ENCODE results near the gene STYXL1. TPM values are rescaled to one million over a fixed set of nuclear protein-coding genes. Genes with fewer than 3 reads are reported as not detected.

STYXL1 gene
- total RNA-seq, 1 experiment from 2014 or later = 21.3 TPM

- TF ChIP-seq FOXP4 (CRISPR knock-in tag; IDR thresholded peaks at IDR 0.05) (no peak), ZNF512 (CRISPR knock-in tag; IDR thresholded peaks at IDR 0.05; ENCODE audit: borderline replicate concordance) (no peak), FOXJ3 (CRISPR knock-in tag; IDR thresholded peaks at IDR 0.05; ENCODE audit: borderline replicate concordance) (no peak), GABPB1 (CRISPR knock-in tag; IDR thresholded peaks at IDR 0.05) (no peak), ESRRA (CRISPR knock-in tag; IDR thresholded peaks at IDR 0.05; ENCODE audit: borderline replicate concordance) (no peak), TEAD4 (CRISPR knock-in tag; IDR thresholded peaks at IDR 0.05) (no peak), ZBTB21 (CRISPR knock-in tag; IDR thresholded peaks at IDR 0.05; ENCODE audit: borderline replicate concordance) (no peak), STAT6 (CRISPR knock-in tag; conservative IDR thresholded peaks at IDR 0.05; ENCODE audit: low read depth) (no peak), TCF7 (CRISPR knock-in tag; IDR thresholded peaks at IDR 0.05; ENCODE audit: low read depth) (no peak), AFF4 (CRISPR knock-in tag; IDR thresholded peaks at IDR 0.05; ENCODE audit: borderline replicate concordance) (no peak), E2F4 (CRISPR knock-in tag; IDR thresholded peaks at IDR 0.05; ENCODE audit: borderline replicate concordance, low read depth) (no peak), PRDM15 (CRISPR knock-in tag; IDR thresholded peaks at IDR 0.05) (no peak), ZNF317 (CRISPR knock-in tag; IDR thresholded peaks at IDR 0.05; ENCODE audit: borderline replicate concordance, low read depth) (no peak), RELA (CRISPR knock-in tag; IDR thresholded peaks at IDR 0.05; ENCODE audit: borderline replicate concordance) (no peak), FOXP1 (CRISPR knock-in tag; IDR thresholded peaks at IDR 0.05; ENCODE audit: borderline replicate concordance) (no peak)
- DNase-seq (ENCODE audit: low spot score) (no peak), ATAC-seq (no peak)
- Mint-ChIP-seq H3K36me3 (peaks cover 9% of the 10 kb centered on the region), H3K4me3 (no peak overlapping the region), H3K4me1 (peaks cover 17% of the 10 kb centered on the region), H3K27me3 (ENCODE audit: low read depth) (no peaks in the 10 kb centered on the region), H3K9me3 (no peaks in the 10 kb centered on the region), H3K27ac (no peak overlapping the region)
- ChIA-PET POLR2A (no interaction called here), CTCF (no interaction called here)
Measured at GRCh38 chr7:75987805-75988567, 59.8 kb downstream of the STYXL1 start.

Measured in WTC11 (cell line).